K562 (cell line): ENCODE data around the gene FAM171A2.

Experiments used
- ARHGAP35 ChIP-seq: fragments of 450-650 bp; IDR thresholded peaks from 2 replicates; pipeline ENCODE4 v1.6.1; 2018; ENCODE audit not compliant: partially characterized antibody
- DEAF1 ChIP-seq: fragments of 450-650 bp; formaldehyde crosslinking; IDR thresholded peaks from 2 replicates; pipeline ENCODE4 v1.4.0; 2020; ENCODE audit warnings: mild to moderate bottlenecking, moderate library complexity
- EP300 ChIP-seq: IDR thresholded peaks from 2 replicates; pipeline ENCODE4 v1.6.1; 2012; ENCODE audit warnings: low read length, improper control_type of control experiment
- FOXA1 ChIP-seq: fragments of 450-650 bp; IDR thresholded peaks from 2 replicates; pipeline ENCODE4 v1.6.1; 2016; ENCODE audit warnings: mild to moderate bottlenecking, borderline replicate concordance
- JUN ChIP-seq, 2 experiments: sonication (generic) in 1 of 2; formaldehyde crosslinking in 1 of 2; IDR thresholded peaks; 2 replicates each; pipeline versions ENCODE4 v1.6.1 to v1.8.0; 2012 to 2022; ENCODE audit warnings: borderline replicate concordance in 2 of 2, mild to moderate bottlenecking in 2 of 2, improper control_type of control experiment in 1 of 2, low read depth in 1 of 2, low read length in 1 of 2, missing genetic modification reagents in 1 of 2
- L3MBTL2 ChIP-seq: fragments of 450-650 bp; IDR thresholded peaks from 2 replicates; pipeline ENCODE4 v1.6.1; 2016; ENCODE audit warnings: mild to moderate bottlenecking, moderate library complexity
- PML ChIP-seq: IDR thresholded peaks from 2 replicates; pipeline ENCODE4 v1.6.1; 2012; ENCODE audit warnings: low read length, inconsistent platforms
- RFX5 ChIP-seq: IDR thresholded peaks from 2 replicates; pipeline ENCODE4 v1.6.1; 2011; ENCODE audit warnings: low read depth, mild to moderate bottlenecking, improper control_type of control experiment, low read length
- ZBTB8A ChIP-seq: fragments of 450-650 bp; IDR thresholded peaks from 2 replicates; pipeline ENCODE4 v1.6.1; 2018; ENCODE audit warnings: mild to moderate bottlenecking, moderate library complexity; ENCODE audit not compliant: partially characterized antibody
- ZNF23 ChIP-seq: fragments of 250-450 bp; sonication (Bioruptor Pico); IDR thresholded peaks from 2 replicates; pipeline ENCODE4 v1.4.0; 2020; ENCODE audit warnings: mild to moderate bottlenecking
- TF ChIP-seq, protein P1 (sequence below), 3 experiments: IDR thresholded peaks in 2 of 3; conservative IDR thresholded peaks in 1 of 3; 2 replicates each; pipeline ENCODE4 v1.5.1; 2011 to 2012; ENCODE audit warnings: low read length in 3 of 3, mild to moderate bottlenecking in 3 of 3, control low read depth in 2 of 3, improper control_type of control experiment in 1 of 3, inconsistent platforms in 1 of 3, low read depth in 1 of 3, mixed read lengths in 1 of 3, moderate library complexity in 1 of 3; ENCODE audit not compliant: insufficient read depth in 2 of 3
- TF ChIP-seq, protein P2 (sequence below): fragments of 250-450 bp; sonication (Bioruptor Pico); IDR thresholded peaks from 2 replicates; pipeline ENCODE4 v1.5.0; 2022; ENCODE audit warnings: mild to moderate bottlenecking
- TF ChIP-seq, protein P3 (sequence below): fragments of 450-650 bp; formaldehyde crosslinking; IDR thresholded peaks from 2 replicates; pipeline ENCODE4 v1.4.0; 2022; ENCODE audit warnings: missing genetic modification characterization
- TF ChIP-seq, protein P4 (sequence below), 2 experiments: fragments of 450-650 bp in 1 of 2; sonication (generic) in 1 of 2; formaldehyde crosslinking in 1 of 2; IDR thresholded peaks in 1 of 2; conservative IDR thresholded peaks in 1 of 2; 2 replicates each; pipeline versions ENCODE4 v1.6.1 to v1.8.1; 2016 to 2023; ENCODE audit warnings: mild to moderate bottlenecking in 2 of 2, moderate library complexity in 2 of 2, inconsistent platforms in 1 of 2, missing genetic modification reagents in 1 of 2

DNA sequence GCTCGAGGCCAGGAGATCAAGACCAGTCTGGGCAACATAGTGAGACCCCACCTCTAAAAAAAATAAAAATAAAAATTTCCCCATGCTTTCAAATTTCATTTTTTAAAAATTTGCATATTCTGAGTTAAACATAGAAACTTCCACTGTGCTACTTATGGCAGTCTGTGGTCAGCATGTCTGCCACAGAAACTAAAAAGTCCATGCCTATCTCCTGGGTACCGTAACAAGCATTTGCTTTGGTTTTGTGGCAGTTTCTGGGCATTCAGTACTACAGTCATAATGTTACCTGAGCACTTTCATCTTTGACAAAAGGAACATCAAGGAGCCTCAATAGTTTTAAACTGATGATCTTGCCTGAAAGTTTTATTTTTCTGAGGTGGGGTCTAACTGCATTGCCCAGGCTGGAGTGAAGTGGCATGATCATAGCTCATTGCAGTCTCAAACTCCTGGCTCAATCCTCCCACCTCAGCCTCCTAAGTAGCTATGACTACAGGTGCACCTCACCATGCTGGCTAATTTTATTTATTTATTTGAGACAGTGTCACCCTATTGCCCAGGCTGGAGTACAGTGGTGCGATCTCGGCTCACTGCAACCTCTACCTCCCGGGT is 39.0 kb upstream of the FAM171A2 start:
- TF ChIP-seq, protein P1, sequence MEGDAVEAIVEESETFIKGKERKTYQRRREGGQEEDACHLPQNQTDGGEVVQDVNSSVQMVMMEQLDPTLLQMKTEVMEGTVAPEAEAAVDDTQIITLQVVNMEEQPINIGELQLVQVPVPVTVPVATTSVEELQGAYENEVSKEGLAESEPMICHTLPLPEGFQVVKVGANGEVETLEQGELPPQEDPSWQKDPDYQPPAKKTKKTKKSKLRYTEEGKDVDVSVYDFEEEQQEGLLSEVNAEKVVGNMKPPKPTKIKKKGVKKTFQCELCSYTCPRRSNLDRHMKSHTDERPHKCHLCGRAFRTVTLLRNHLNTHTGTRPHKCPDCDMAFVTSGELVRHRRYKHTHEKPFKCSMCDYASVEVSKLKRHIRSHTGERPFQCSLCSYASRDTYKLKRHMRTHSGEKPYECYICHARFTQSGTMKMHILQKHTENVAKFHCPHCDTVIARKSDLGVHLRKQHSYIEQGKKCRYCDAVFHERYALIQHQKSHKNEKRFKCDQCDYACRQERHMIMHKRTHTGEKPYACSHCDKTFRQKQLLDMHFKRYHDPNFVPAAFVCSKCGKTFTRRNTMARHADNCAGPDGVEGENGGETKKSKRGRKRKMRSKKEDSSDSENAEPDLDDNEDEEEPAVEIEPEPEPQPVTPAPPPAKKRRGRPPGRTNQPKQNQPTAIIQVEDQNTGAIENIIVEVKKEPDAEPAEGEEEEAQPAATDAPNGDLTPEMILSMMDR (IDR thresholded peaks at IDR 0.05 in 2 of 3, conservative IDR thresholded peaks at IDR 0.05 in 1 of 3; ENCODE audit: insufficient read depth in 2 of 3, low read depth in 1 of 3, low read length in 3 of 3) = no peak
- TF ChIP-seq ARHGAP35 (no peak), ZNF23 (CRISPR knock-in tag) (no peak), JUN (IDR thresholded peaks at IDR 0.05; ENCODE audit: borderline replicate concordance, low read depth, low read length) (no peak), JUN (CRISPR knock-in tag; IDR thresholded peaks at IDR 0.05; ENCODE audit: borderline replicate concordance) (no peak), DEAF1 (CRISPR knock-in tag) (no peak), L3MBTL2 (no peak), RFX5 (no peak), EP300 (no peak), FOXA1 (no peak), ZBTB8A (no peak), PML (no peak)
- TF ChIP-seq, protein P2, sequence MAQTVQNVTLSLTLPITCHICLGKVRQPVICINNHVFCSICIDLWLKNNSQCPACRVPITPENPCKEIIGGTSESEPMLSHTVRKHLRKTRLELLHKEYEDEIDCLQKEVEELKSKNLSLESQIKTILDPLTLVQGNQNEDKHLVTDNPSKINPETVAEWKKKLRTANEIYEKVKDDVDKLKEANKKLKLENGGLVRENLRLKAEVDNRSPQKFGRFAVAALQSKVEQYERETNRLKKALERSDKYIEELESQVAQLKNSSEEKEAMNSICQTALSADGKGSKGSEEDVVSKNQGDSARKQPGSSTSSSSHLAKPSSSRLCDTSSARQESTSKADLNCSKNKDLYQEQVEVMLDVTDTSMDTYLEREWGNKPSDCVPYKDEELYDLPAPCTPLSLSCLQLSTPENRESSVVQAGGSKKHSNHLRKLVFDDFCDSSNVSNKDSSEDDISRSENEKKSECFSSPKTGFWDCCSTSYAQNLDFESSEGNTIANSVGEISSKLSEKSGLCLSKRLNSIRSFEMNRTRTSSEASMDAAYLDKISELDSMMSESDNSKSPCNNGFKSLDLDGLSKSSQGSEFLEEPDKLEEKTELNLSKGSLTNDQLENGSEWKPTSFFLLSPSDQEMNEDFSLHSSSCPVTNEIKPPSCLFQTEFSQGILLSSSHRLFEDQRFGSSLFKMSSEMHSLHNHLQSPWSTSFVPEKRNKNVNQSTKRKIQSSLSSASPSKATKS (CRISPR knock-in tag) = no peak
- TF ChIP-seq, protein P3, sequence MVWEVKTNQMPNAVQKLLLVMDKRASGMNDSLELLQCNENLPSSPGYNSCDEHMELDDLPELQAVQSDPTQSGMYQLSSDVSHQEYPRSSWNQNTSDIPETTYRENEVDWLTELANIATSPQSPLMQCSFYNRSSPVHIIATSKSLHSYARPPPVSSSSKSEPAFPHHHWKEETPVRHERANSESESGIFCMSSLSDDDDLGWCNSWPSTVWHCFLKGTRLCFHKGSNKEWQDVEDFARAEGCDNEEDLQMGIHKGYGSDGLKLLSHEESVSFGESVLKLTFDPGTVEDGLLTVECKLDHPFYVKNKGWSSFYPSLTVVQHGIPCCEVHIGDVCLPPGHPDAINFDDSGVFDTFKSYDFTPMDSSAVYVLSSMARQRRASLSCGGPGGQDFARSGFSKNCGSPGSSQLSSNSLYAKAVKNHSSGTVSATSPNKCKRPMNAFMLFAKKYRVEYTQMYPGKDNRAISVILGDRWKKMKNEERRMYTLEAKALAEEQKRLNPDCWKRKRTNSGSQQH = no peak
- TF ChIP-seq, protein P4, sequence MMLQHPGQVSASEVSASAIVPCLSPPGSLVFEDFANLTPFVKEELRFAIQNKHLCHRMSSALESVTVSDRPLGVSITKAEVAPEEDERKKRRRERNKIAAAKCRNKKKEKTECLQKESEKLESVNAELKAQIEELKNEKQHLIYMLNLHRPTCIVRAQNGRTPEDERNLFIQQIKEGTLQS (IDR thresholded peaks at IDR 0.05) = no peak
- TF ChIP-seq, protein P4 (CRISPR knock-in tag; conservative IDR thresholded peaks at IDR 0.05) = no peak
